Measurements from ENCODE around the gene DTD1.
A peak's percentile ranks its signal among the peaks of the same experiment; 100 is the strongest.

The DTD1 gene

GRCh38 chr20:18698735-18699380, 111.0 kb downstream of the DTD1 start:
- H3K36me3 ChIP-seq: no peaks in the 10 kb centered on the region
- no peak overlapping the region for H3K4me3 ChIP-seq (ENCODE audit: low read depth in 1 of 2, low read length in 1 of 2)
- peaks cover 0 to 16% of the 10 kb centered on the region in 2 experiments for H3K4me1 ChIP-seq (ENCODE audit: control insufficient read depth in 1 of 2, insufficient read depth in 1 of 2, low read depth in 1 of 2, low read length in 1 of 2)
- H3K27ac ChIP-seq: no peak overlapping the region
- H3K9me3 ChIP-seq: no peaks in the 10 kb centered on the region
- no peaks in the 10 kb centered on the region for H3K27me3 ChIP-seq
- no peak for TF ChIP-seq CTCF (IDR thresholded peaks at IDR 0.05)

GRCh38 chr20:18701969-18702368, 114.1 kb downstream of the DTD1 start:
- H3K4me1 ChIP-seq (ENCODE audit: control insufficient read depth in 1 of 2, insufficient read depth in 1 of 2, low read depth in 1 of 2, low read length in 1 of 2): peaks cover 16 to 37% of the 10 kb centered on the region in 2 experiments
- TF ChIP-seq CTCF (IDR thresholded peaks at IDR 0.05): no peak
- no peak overlapping the region for H3K27ac ChIP-seq
- no peak overlapping the region for H3K4me3 ChIP-seq (ENCODE audit: low read depth in 1 of 2, low read length in 1 of 2)
- no peaks in the 10 kb centered on the region for H3K9me3 ChIP-seq
- H3K27me3 ChIP-seq: no peaks in the 10 kb centered on the region
- H3K36me3 ChIP-seq: no peaks in the 10 kb centered on the region

- Histone ChIP-seq H3K27ac (no peak overlapping the region), H3K27me3 (no peaks in the 10 kb centered on the region), H3K4me1 (ENCODE audit: control insufficient read depth in 1 of 2, insufficient read depth in 1 of 2, low read depth in 1 of 2, low read length in 1 of 2) (peaks cover 16 to 37% of the 10 kb centered on the region in 2 experiments), H3K9me3 (no peaks in the 10 kb centered on the region), H3K4me3 (ENCODE audit: low read depth in 1 of 2, low read length in 1 of 2) (no peak overlapping the region), H3K36me3 (no peaks in the 10 kb centered on the region)
- TF ChIP-seq CTCF (IDR thresholded peaks at IDR 0.05): no peak
Measured at GRCh38 chr20:18702736-18703135, 114.9 kb downstream of the DTD1 start.

GRCh38 chr20:18705490-18705889, 117.6 kb downstream of the DTD1 start:
- TF ChIP-seq CTCF (IDR thresholded peaks at IDR 0.05): no peak
- Histone ChIP-seq H3K4me1 (ENCODE audit: control insufficient read depth in 1 of 2, insufficient read depth in 1 of 2, low read depth in 1 of 2, low read length in 1 of 2) (peaks cover 16 to 37% of the 10 kb centered on the region in 2 experiments), H3K36me3 (no peaks in the 10 kb centered on the region), H3K4me3 (ENCODE audit: low read depth in 1 of 2, low read length in 1 of 2) (no peak overlapping the region), H3K27ac (peak overlapping the region; percentile 70), H3K9me3 (no peaks in the 10 kb centered on the region), H3K27me3 (no peaks in the 10 kb centered on the region)

- Histone ChIP-seq H3K36me3 (no peaks in the 10 kb centered on the region), H3K27me3 (no peaks in the 10 kb centered on the region), H3K4me3 (ENCODE audit: low read depth in 1 of 2, low read length in 1 of 2) (no peak overlapping the region), H3K27ac (peak overlapping the region; percentile 70), H3K9me3 (no peaks in the 10 kb centered on the region), H3K4me1 (ENCODE audit: control insufficient read depth in 1 of 2, insufficient read depth in 1 of 2, low read depth in 1 of 2, low read length in 1 of 2) (peaks cover 16 to 36% of the 10 kb centered on the region in 2 experiments)
- no peak for TF ChIP-seq CTCF (IDR thresholded peaks at IDR 0.05)
Measured at GRCh38 chr20:18705910-18706309, 118.1 kb downstream of the DTD1 start.
